IgD-negative memory B cell (primary cell): ENCODE data around the gene DLK2. TPM values are rescaled to one million over a fixed set of nuclear protein-coding genes. Genes with fewer than 3 reads are reported as not detected.
"Not testable (repeated sequence)": the region's sequence is repeated elsewhere in the genome, so short reads cannot be mapped to it uniquely, and the experiment has no call there.

Experiments
- H3K27ac Mint-ChIP-seq, 3 donors: one replicate each; pipeline ENCODE4 v1.8.0; 2020 to 2022; ENCODE audit warnings: mild to moderate bottlenecking in 3 of 3, mixed read lengths in 3 of 3, moderate library complexity in 1 of 3
- H3K27me3 Mint-ChIP-seq: one replicate; pipeline ENCODE4 v1.8.0; 2021; ENCODE audit warnings: mixed read lengths
- H3K36me3 Mint-ChIP-seq: one replicate; pipeline ENCODE4 v1.8.0; 2020; ENCODE audit warnings: mild to moderate bottlenecking, mixed read lengths
- H3K4me1 Mint-ChIP-seq, 3 donors: one replicate each; pipeline ENCODE4 v1.8.0; 2020 to 2022; ENCODE audit warnings: mixed read lengths in 3 of 3, mild to moderate bottlenecking in 1 of 3
- H3K4me3 Mint-ChIP-seq, 4 donors: one replicate each; pipeline ENCODE4 v1.8.0; 2020 to 2022; ENCODE audit warnings: mild to moderate bottlenecking in 4 of 4, mixed read lengths in 4 of 4, moderate library complexity in 3 of 4
- H3K9me3 Mint-ChIP-seq, 3 donors: one replicate each; pipeline ENCODE4 v1.8.0; 2020 to 2021; ENCODE audit warnings: mixed read lengths in 3 of 3, mild to moderate bottlenecking in 1 of 3
- polyA plus RNA-seq: library from polyadenylated mRNA; unstranded; fragments of 300-500 nt; fragmentation: Illumina TruSeq; gene quantifications from one replicate; pipeline ENCODE4 v1.2.3, GENCODE V29; 2021

DLK2 gene
- polyA plus RNA-seq, 1 donor from 2014 or later, result not detected

DNA sequence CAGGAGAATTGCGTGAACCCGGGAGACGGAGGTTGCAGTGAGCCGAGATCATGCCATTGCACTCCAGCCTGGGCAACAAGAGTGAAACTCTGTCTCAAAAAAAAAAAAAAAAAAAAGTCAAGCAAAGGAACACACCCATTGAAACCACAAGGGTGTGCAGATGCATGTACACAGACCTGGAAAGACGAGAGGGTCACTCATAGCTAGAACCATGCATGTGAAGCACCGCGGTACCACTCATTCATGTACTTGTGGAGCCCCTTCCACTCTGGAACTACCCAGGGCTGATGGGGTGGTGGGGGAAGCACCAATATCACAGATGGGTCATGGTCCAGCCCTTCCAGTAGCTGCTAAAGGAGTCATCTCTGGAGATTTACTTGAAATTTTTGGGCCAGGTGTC is 14.6 kb upstream of the DLK2 start:
- no peaks in the 10 kb centered on the region for H3K9me3 Mint-ChIP-seq
- no peaks in the 10 kb centered on the region for H3K36me3 Mint-ChIP-seq
- H3K27me3 Mint-ChIP-seq, result peaks cover 22% of the 10 kb centered on the region
- H3K27ac Mint-ChIP-seq, result no peak overlapping the region
- peaks cover 0 to 2% (median 0%) of the 10 kb centered on the region in 3 donors for H3K4me1 Mint-ChIP-seq
- H3K4me3 Mint-ChIP-seq, result no peak overlapping the region

DNA sequence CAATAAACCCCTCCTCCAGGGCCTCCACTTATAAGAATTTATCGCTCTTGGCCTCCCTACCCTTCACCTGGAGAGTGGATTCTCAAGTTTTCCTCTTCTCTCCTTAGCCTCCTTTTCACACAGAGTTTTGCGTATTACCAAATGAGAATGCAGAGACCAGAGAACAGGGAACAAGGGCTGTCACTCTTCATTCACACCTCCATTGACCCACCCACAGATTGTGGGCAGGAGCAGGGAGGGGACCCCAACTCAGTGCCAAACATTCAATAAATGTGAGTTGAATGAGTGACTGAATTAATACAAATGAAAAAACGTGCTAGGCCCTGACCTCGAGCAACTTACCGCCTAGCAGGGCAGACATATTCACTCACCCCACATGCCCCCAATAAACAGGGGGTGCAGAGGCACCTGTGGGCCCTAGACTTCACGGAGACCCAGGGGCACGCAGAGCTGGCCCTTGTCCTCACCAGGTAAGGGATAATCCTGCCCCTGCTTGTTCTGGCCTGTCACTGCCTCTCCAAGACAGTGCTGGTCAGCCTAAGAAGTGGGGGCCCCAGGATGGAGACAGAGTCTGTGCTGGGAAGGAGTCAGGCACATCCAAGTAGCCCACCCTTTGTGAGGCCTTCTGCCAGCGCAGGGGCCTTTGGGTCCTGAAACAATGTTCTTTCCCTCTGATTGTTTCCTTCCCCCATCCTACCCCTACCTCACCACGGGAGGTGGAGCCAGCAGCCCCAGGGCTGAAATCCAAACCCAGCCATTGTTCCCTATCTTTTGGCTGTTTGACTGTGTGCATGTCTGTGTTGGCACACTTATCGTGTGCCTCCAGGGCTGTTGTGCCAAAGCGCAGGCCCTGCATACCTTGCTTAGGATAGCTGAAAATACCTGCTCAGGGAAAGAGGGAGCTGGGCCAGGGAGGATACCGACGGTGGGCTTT is 13.7 kb upstream of the DLK2 start:
- peaks cover 22% of the 10 kb centered on the region for H3K27me3 Mint-ChIP-seq
- H3K36me3 Mint-ChIP-seq, result no peaks in the 10 kb centered on the region
- H3K27ac Mint-ChIP-seq, result no peak overlapping the region
- no peaks in the 10 kb centered on the region for H3K9me3 Mint-ChIP-seq
- no peak overlapping the region for H3K4me3 Mint-ChIP-seq
- H3K4me1 Mint-ChIP-seq, result peaks cover 0 to 2% (median 0%) of the 10 kb centered on the region in 3 donors

DNA sequence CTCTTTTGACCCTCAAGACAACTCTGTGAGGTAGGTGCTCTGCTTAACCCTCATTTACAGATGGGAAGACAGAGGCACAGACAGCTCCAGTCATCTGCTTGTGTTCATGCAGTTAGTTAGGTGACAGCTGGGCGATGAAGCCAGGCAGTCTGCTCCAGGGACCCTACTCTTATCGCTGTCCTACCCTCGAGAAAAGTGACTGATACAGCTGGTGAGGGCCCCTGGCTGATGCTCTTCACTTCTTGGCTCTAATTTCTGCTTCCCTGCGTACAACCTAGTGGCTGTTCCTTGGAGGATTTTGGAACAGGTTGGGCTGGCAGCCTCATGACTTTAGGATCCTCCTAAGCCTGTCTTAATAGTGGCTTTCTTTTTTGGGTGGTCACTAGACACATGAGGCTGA is 12.9 kb upstream of the DLK2 start:
- H3K4me3 Mint-ChIP-seq, result no peak overlapping the region
- H3K9me3 Mint-ChIP-seq, result no peaks in the 10 kb centered on the region
- H3K4me1 Mint-ChIP-seq, result peaks cover 0 to 2% (median 0%) of the 10 kb centered on the region in 3 donors
- H3K36me3 Mint-ChIP-seq, result no peaks in the 10 kb centered on the region
- H3K27ac Mint-ChIP-seq, result no peak overlapping the region
- peaks cover 26% of the 10 kb centered on the region for H3K27me3 Mint-ChIP-seq

DNA sequence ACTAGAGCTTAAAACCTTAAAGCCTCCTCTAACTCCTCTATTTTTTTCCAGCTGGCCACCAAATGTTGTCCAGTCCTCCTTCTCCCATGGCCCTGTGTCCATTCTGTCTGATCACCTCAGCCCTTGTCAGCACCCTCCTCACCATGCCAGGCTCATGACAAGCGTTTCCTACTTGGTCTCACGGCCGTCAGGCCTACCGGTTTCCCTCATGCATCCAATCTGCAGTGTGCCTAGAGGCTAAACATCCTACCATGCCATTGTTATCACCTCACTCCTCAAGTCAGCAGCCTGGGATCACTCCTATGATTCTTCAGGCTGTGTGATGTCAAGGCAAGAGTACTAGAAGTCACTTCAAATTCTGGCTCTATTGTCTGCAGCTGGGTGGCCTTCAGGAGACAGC is 12.4 kb upstream of the DLK2 start:
- H3K4me3 Mint-ChIP-seq, result no peak overlapping the region
- H3K4me1 Mint-ChIP-seq, result peaks cover 0 to 2% (median 0%) of the 10 kb centered on the region in 3 donors
- no peaks in the 10 kb centered on the region for H3K36me3 Mint-ChIP-seq
- H3K9me3 Mint-ChIP-seq, result no peaks in the 10 kb centered on the region
- H3K27me3 Mint-ChIP-seq, result peaks cover 28% of the 10 kb centered on the region
- no peak overlapping the region for H3K27ac Mint-ChIP-seq

DNA sequence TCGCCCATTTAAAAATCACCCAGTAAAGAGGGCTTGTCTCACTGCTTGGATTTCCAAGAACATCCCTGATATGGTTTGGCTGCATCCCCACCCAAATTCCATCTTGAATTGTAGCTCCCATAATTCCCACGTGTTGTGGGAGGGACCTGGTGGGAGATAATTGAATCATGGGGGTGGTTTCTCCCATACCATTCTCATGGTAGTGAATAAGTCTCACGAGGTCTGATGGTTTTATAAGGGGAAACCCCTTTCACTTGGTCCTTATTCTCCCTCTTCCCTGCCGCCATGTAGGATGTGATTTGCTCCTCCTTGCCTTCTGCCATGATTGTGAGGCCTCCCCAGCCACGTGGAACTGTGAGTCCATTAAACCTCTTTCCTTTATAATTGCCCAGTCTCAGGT is 11.9 kb upstream of the DLK2 start:
- not testable (repeated sequence) for H3K4me3 Mint-ChIP-seq, H3K36me3 Mint-ChIP-seq, H3K9me3 Mint-ChIP-seq, H3K4me1 Mint-ChIP-seq, H3K27ac Mint-ChIP-seq
- peaks cover 31% of the 10 kb centered on the region for H3K27me3 Mint-ChIP-seq

DNA sequence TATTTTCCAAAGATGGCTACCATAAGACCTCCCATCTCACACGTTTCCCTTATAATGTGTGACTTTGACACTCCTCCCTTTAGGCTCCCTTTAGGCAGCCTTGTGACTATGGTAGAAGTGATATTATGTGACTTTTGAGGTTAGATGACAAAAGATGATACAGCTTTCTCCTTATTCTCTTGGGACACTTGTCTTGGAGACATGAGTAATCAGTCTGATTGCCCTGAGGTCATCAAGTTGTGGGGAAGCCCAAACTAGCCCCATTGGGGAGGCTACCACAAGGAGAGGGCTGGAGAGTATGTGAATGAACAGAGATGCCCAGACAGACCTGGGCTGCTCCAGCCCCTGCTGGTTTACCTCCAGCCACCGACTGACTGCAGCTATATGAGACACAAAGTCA is 10.6 kb upstream of the DLK2 start:
- H3K4me3 Mint-ChIP-seq, result no peak overlapping the region
- no peak overlapping the region for H3K27ac Mint-ChIP-seq
- H3K4me1 Mint-ChIP-seq, result no peaks in the 10 kb centered on the region
- H3K9me3 Mint-ChIP-seq, result no peaks in the 10 kb centered on the region
- no peaks in the 10 kb centered on the region for H3K36me3 Mint-ChIP-seq
- peaks cover 27% of the 10 kb centered on the region for H3K27me3 Mint-ChIP-seq

DNA sequence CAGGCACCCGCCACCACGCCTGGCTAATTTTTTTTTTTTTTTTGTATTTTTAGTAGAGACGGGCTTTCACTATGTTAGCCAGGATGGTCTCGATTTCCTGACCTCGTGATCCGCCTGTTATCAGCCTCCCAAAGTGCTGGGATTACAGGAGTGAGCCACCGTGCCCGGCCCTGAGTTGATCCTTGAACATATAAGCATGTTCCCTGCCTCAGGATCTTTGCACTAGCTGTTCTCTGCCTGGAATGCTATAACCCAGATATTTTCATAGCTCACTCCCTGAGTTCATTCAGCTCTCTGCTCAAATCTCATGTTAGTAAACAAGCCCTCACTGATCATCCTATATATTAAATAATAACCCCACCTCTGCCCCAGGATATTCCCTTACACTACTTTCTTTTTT is 9.0 kb upstream of the DLK2 start:
- no peaks in the 10 kb centered on the region for H3K9me3 Mint-ChIP-seq
- H3K4me3 Mint-ChIP-seq, result no peak overlapping the region
- H3K4me1 Mint-ChIP-seq, result no peaks in the 10 kb centered on the region
- peaks cover 21% of the 10 kb centered on the region for H3K27me3 Mint-ChIP-seq
- H3K27ac Mint-ChIP-seq, result no peak overlapping the region
- no peaks in the 10 kb centered on the region for H3K36me3 Mint-ChIP-seq

DNA sequence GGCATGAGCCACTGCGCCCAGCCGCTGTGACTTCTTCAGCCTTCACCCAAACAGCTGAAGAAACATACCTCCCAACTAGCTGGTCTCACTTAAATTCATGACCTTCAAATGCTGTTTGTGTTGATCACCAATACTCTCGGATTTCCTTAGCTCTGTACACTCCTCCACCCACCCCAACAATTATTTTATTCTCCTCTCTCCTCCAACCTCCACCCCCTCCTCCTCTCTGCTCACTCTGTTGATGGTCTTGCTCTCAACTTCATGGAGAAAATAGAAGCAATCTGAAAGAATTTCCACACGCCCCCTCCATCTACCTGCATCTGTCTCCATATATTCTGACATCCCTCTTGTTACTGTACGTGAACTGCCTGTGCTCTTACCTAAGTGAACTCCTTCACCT is 6.6 kb upstream of the DLK2 start:
- Mint-ChIP-seq H3K27ac (peak overlapping the region in 1 of 3 donors; percentile 6), H3K36me3 (no peaks in the 10 kb centered on the region), H3K27me3 (peaks cover 13% of the 10 kb centered on the region), H3K9me3 (no peaks in the 10 kb centered on the region), H3K4me1 (no peaks in the 10 kb centered on the region), H3K4me3 (no peak overlapping the region)

DNA sequence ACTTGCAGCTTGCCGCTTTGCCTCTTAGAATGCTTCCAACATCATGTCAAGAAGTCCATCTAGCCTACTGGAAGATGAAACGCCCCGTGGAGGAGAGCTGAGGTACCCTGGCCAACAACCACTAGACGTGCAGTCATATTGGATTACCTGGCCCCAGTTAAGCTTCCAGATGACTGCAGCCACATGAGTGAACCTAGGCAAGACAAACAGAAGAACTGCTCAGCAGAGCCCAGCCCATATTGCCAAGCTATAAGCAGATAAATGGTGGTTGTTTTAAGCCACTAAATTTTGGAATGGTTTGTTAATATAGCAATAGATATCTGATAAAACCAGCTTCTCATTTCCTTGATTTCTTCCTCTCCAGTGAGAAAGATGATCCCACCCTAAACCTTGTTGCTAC is 4.7 kb upstream of the DLK2 start:
- Mint-ChIP-seq H3K4me1 (peaks cover 0 to 9% (median 4%) of the 10 kb centered on the region in 3 donors), H3K36me3 (peaks cover 3% of the 10 kb centered on the region), H3K4me3 (peak overlapping the region in 1 of 4 donors; percentile 1), H3K9me3 (no peaks in the 10 kb centered on the region), H3K27ac (no peak overlapping the region), H3K27me3 (peaks cover 22% of the 10 kb centered on the region)

DNA sequence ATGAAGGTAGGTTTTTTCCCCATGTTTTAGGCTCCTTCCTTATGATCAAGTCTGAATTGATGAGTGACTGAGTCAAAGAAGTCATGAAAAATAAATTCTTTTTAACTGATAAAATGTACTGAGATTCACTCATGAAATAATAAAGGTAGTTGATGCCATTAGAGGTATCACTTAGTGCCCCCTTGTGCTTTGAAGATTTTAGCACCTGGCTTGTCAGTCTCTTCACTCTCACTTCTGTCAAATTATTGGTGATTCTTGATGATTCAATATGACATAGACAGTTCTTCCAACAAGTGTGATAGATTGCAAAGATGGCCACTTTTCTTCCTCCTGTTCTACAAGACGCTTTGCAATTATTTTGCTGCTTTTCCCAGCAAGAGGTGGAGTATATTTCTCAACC is 4.2 kb upstream of the DLK2 start:
- H3K4me1 Mint-ChIP-seq, result peaks cover 0 to 9% (median 4%) of the 10 kb centered on the region in 3 donors
- peaks cover 22% of the 10 kb centered on the region for H3K27me3 Mint-ChIP-seq
- no peak overlapping the region for H3K4me3 Mint-ChIP-seq
- peaks cover 3% of the 10 kb centered on the region for H3K36me3 Mint-ChIP-seq
- no peaks in the 10 kb centered on the region for H3K9me3 Mint-ChIP-seq
- no peak overlapping the region for H3K27ac Mint-ChIP-seq

DNA sequence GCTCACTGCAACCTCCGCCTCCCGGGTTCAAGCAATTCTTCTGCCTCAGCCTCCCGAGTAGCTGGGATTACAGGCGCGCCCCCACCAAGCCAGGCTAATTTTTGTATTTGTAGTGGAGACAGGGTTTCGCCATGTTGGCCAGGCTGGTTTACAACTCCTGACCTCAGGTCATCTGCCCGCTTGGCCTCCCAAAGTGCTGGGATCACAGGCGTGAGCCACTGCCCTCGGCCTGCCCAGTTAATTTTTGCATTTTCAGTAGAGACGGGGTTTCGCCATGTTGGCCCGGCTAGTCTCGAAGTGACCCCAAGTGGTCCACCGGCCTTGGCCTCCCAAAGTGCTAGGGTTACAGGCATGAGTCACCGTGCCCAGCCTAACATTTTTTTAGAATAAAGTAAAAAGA is 2.8 kb upstream of the DLK2 start:
- not testable (repeated sequence) for H3K9me3 Mint-ChIP-seq, H3K4me1 Mint-ChIP-seq, H3K36me3 Mint-ChIP-seq, H3K27ac Mint-ChIP-seq, H3K4me3 Mint-ChIP-seq
- H3K27me3 Mint-ChIP-seq, result peaks cover 17% of the 10 kb centered on the region

DNA sequence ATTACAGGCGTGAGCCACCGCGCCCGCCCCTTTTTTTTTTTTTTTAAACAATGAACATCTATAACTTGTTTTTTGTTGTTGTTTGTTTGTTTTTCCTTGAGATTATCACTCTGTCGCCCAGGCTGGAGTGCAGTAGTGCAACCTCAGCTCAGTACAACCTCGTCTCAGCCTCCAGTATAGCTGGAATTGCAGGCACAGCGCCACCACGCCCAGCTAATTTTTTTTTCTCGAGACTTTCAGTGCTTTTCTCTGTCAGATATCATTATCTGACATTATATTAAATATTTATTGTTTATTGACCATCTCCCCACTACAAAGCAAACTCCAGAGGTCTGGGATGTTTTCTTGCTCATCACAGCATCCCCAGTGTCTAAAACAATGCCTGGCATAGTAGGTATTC is 2.3 kb upstream of the DLK2 start:
- Mint-ChIP-seq H3K4me3 (no peak overlapping the region), H3K27me3 (peaks cover 15% of the 10 kb centered on the region)

DNA sequence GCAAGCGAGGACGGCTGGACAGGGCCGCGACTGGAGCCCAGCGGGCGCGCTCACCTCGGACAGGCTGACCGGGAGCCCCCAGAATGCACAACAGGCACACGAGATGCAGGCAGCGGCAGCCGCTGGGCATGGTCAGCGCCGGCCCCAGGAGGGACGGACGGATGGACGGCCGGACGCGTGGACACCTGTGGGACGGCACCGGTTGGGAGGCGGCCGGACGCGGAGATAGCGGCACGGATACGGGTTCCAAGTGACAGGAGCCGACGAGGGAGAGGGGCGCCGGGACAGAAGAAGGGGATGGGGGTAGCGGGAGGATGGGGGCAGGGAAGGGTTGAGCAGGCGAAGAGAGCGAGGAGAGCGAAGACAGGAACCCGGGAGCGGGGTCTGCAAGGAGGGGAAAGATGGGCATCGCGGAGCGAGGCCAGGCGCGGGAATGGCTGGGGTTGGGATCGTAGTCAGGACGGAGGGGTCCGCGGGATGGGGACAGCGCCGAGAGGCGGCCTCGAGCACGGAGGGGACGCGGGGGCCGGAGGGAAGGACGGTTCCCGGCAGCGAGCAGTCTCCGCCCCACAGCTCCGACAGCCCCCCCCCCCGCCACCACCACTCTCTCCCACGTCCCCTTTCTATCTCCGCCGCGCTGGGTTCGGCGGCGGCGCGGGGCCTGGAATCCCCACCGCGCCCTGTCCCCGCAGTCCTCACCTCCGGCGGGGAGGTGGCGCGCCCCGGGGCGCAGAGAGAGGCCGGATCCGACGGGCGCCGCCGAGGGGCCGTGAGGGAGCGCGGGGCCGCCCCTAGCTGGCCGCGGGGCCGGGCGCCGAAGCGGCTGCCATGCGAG is 435 bp downstream of the DLK2 start:
- peaks cover 0 to 9% (median 7%) of the 10 kb centered on the region in 3 donors for H3K4me1 Mint-ChIP-seq
- H3K9me3 Mint-ChIP-seq, result no peaks in the 10 kb centered on the region
- peaks cover 10% of the 10 kb centered on the region for H3K27me3 Mint-ChIP-seq
- peak overlapping the region in 1 of 3 donors; percentile 71 for H3K27ac Mint-ChIP-seq
- peak overlapping the region; percentile 7 to 87 (median 80) for H3K4me3 Mint-ChIP-seq
- peaks cover 5% of the 10 kb centered on the region for H3K36me3 Mint-ChIP-seq

More for the DNA sequence above, 2.3 kb upstream of the DLK2 start:
- no peak overlapping the region for H3K27ac Mint-ChIP-seq
- H3K4me1 Mint-ChIP-seq, result peaks cover 0 to 9% (median 7%) of the 10 kb centered on the region in 3 donors
- no peaks in the 10 kb centered on the region for H3K9me3 Mint-ChIP-seq
- H3K36me3 Mint-ChIP-seq, result peaks cover 3% of the 10 kb centered on the region

DNA sequence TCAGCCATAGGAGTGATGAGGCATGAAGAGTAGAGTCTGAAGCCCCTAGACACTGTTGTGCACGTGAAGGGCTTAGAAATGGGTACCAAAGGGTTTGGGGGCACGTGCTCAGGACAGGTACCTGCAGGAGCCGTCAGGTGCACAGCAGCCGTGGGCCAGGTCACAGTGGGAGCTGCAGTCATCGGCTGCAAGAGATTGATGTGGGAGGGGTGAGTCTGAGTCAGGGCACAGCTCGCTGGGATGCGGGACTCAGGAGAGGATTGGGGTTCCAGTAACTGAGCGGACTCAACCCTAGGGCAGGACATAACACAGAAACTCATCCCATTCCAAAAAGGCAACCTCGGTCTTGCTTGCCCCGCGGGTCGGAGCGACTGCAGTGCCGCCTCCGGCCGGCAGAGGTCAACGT is 1.1 kb downstream of the DLK2 start:
- H3K4me1 Mint-ChIP-seq, result peaks cover 0 to 9% (median 7%) of the 10 kb centered on the region in 3 donors
- peaks cover 10% of the 10 kb centered on the region for H3K27me3 Mint-ChIP-seq
- peak overlapping the region in 1 of 3 donors; percentile 71 for H3K27ac Mint-ChIP-seq
- H3K4me3 Mint-ChIP-seq, result peak overlapping the region; percentile 7 to 87 (median 80)
- no peaks in the 10 kb centered on the region for H3K9me3 Mint-ChIP-seq
- H3K36me3 Mint-ChIP-seq, result peaks cover 5% of the 10 kb centered on the region

DNA sequence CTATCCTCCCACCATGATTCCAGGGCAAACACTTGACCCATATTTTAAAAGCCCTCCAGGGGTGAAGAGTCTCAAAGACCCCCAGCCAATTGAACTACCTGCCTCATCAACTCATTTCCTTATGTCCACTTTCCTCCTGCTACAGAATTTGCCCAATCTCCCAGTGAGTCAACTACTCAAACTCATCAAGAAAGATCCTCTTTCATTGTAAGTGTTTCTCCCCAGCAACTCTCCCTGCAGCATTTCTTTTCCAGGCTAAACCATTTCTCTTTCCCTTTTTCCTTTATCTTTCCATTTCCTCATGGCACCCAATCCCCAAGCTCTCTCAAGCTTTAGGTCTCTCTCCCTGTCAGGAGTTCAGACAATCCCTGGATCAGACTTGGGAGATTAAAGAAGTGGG is 1.5 kb downstream of the DLK2 start:
- peak overlapping the region in 1 of 3 donors; percentile 24 for H3K27ac Mint-ChIP-seq
- peaks cover 0 to 9% (median 7%) of the 10 kb centered on the region in 3 donors for H3K4me1 Mint-ChIP-seq
- H3K4me3 Mint-ChIP-seq, result peak overlapping the region; percentile 7 to 82 (median 69)
- peaks cover 7% of the 10 kb centered on the region for H3K36me3 Mint-ChIP-seq
- H3K27me3 Mint-ChIP-seq, result peaks cover 10% of the 10 kb centered on the region
- no peaks in the 10 kb centered on the region for H3K9me3 Mint-ChIP-seq
